Activated naive CD4-positive, alpha-beta T cell treated with anti-CD3 and anti-CD28 coated beads, Interleukin-2, amount 50 U/mL, for 24 hours (primary cell): ENCODE results near the gene LRRC26.

Source experiments
- H3K27ac Mint-ChIP-seq: one replicate; pipeline ENCODE4 v1.8.0; 2021; ENCODE audit warnings: mild to moderate bottlenecking, mixed read lengths
- H3K27me3 Mint-ChIP-seq: one replicate; pipeline ENCODE4 v1.8.0; 2021; ENCODE audit warnings: mixed read lengths
- H3K36me3 Mint-ChIP-seq: one replicate; pipeline ENCODE4 v1.8.0; 2021; ENCODE audit warnings: mixed read lengths
- H3K4me1 Mint-ChIP-seq: one replicate; pipeline ENCODE4 v1.8.0; 2021; ENCODE audit warnings: mixed read lengths
- H3K4me3 Mint-ChIP-seq: one replicate; pipeline ENCODE4 v1.8.0; 2021; ENCODE audit warnings: mild to moderate bottlenecking, mixed read lengths
- H3K9me3 Mint-ChIP-seq: one replicate; pipeline ENCODE4 v1.8.0; 2021; ENCODE audit warnings: mixed read lengths

Gene LRRC26

GRCh38 chr9:137169896-137170358 is at the start of gene LRRC26:
Gene LRRC26 (minus strand): TSS chr9:137170051. CDS start chr9:137169943, 108 bp downstream.
- peak within 1 kb of the TSS; percentile 41 for H3K27ac Mint-ChIP-seq
- H3K27me3 Mint-ChIP-seq: peaks cover 13% of the 10 kb centered on the region
- no peaks in the 10 kb centered on the region for H3K36me3 Mint-ChIP-seq
- peaks cover 4% of the 10 kb centered on the region for H3K4me1 Mint-ChIP-seq
- H3K4me3 Mint-ChIP-seq: peak within 1 kb of the TSS; percentile 61
- no peaks in the 10 kb centered on the region for H3K9me3 Mint-ChIP-seq

DNA sequence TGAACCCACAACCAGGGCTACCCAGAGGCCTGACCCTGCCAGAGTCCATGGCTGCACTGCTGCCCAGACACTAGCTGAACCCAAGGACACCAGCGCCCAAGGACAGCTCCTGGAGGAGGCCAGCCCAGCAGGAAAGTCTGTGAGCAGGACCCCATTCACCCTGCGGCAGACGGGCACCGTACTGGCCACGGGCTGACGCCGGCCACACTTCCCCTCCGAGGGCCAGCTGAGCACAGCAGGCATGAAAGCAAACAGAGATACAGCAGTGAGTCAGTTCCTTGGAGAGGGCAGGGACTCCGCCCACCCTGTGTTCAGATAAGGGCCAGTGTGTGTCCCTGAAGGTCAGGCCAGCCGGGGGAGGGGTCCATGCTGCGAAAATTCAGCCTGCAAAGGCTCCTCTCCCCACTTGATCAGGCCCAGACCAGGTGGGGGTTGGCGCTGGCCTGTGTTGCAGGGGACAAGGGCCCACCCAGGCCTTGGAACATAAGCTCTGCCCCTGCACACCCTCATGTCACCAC is 49.0 kb upstream of the LRRC26 start:
- Mint-ChIP-seq H3K27ac (no peak overlapping the region), H3K9me3 (no peaks in the 10 kb centered on the region), H3K27me3 (no peaks in the 10 kb centered on the region), H3K4me3 (no peak overlapping the region), H3K36me3 (no peaks in the 10 kb centered on the region), H3K4me1 (peaks cover 3% of the 10 kb centered on the region)

DNA sequence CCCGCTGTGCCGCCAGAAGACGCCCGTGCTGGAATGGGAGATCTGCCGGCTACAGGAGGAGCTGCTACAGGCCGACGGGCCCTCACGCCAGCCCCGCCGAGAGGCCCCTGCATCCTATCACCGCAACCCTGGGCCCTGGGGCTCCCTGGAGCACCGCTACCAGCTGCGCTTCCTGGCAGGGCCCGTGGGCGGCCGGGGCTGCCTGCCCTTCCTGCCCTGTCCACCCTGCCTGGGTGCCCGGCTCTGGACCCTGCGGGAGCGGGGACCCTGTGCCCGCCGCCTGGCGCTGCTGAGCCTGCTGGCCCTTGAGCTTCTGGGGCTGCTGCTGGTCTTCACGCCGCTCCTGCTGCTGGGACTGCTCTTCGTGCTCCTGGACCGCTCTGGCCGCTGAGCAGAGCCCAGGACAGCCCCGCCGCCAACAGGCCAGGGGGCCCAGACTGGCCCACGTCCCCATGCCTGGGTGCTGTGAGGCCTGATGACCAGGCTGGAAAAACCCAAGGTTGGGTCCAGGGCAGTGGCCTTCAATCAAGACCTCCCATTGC is 48.4 kb upstream of the LRRC26 start:
- no peak overlapping the region for H3K4me3 Mint-ChIP-seq
- H3K27me3 Mint-ChIP-seq: no peaks in the 10 kb centered on the region
- H3K9me3 Mint-ChIP-seq: no peaks in the 10 kb centered on the region
- H3K27ac Mint-ChIP-seq: no peak overlapping the region
- H3K4me1 Mint-ChIP-seq: peaks cover 3% of the 10 kb centered on the region
- H3K36me3 Mint-ChIP-seq: no peaks in the 10 kb centered on the region

DNA sequence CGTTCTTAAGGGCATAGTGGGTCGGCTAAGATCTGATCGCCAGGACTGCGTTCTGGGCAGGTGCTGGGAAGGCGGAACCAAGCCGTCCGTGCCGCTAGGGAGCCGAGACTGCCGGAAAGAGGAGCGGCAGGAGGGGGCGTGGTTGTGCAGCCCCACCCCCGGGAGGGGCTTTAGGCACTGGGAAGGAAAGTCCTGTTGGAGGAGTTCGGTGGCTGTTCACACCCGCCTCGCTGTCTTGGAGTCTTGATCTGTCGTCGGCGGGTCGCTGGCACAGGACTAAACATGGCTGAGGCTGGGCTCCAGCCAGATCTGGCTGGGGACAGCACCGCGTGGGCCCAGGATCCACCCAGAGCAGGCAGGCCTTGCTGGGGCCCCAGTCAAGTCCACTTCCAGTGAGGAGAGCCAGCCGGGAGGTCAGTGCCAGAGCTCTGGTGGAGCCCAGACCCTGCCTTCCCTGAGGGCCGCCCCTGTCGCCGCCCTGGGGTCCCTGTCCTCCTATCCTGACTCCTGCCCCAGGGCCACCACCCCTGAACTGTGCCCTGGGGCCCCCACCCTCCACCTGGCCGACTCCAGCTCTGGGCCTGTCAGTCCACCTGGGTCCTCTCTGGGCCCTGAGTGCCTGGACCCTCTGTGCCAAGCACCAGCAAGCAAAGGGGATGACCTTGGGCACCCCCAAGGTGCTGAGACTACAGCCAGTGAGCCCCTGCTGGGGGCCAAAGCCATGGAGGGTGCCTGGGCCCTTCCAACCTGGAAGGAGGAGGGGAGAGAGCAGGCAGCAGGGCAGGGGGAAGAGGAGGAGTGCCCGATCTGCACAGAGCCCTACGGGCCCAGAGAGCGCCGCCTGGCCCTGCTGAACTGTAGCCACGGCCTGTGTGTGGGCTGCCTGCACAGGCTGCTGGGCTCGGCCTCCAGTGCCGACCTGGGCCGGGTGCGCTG is 47.7 kb upstream of the LRRC26 start:
- Mint-ChIP-seq H3K27ac (no peak overlapping the region), H3K9me3 (no peaks in the 10 kb centered on the region), H3K4me3 (no peak overlapping the region), H3K36me3 (no peaks in the 10 kb centered on the region), H3K4me1 (no peaks in the 10 kb centered on the region), H3K27me3 (no peaks in the 10 kb centered on the region)

GRCh38 chr9:137216188-137216965 is 46.5 kb upstream of the LRRC26 start:
- Mint-ChIP-seq H3K9me3 (no peaks in the 10 kb centered on the region), H3K27ac (no peak overlapping the region), H3K4me3 (no peak overlapping the region), H3K4me1 (no peaks in the 10 kb centered on the region), H3K27me3 (no peaks in the 10 kb centered on the region), H3K36me3 (no peaks in the 10 kb centered on the region)

DNA sequence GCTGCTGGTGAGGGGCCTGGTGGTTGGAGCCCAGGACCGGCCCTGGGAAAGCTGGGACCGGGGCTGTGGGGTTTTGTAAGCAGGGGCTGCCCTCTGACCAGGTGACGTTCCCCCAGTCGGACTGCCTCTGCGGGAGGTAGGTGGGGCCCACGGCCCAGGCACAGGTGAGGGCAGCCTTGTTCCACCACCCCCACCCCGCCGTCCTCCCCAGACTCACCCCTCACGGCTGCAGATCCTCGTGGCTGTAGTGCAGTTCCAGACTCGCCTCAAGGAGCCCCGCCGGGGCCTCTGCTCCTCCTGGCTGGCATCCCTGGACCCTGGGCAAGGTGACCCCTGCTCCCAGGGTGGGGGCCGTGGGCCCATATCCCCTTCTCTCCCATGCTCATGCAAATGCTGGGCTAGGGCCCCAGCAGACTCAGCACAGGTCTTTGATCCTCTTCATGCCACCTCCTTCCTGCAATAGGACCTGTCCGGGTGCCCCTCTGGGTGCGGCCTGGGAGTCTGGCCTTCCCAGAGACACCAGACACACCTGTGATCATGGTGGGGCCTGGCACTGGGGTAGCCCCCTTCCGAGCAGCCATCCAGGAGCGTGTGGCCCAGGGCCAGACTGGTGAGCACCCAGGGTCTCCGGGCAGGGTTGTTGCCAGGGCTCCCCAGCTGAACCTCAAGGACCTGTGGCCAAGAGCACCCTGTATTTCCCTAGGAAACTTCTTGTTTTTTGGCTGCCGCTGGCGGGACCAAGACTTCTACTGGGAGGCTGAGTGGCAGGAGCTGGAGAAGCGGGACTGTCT is 45.5 kb upstream of the LRRC26 start:
- Mint-ChIP-seq H3K27me3 (no peaks in the 10 kb centered on the region), H3K36me3 (peaks cover 1% of the 10 kb centered on the region), H3K27ac (no peak overlapping the region), H3K4me3 (no peak overlapping the region), H3K4me1 (no peaks in the 10 kb centered on the region), H3K9me3 (no peaks in the 10 kb centered on the region)

- Mint-ChIP-seq H3K4me1 (no peaks in the 10 kb centered on the region), H3K27ac (no peak overlapping the region), H3K27me3 (no peaks in the 10 kb centered on the region), H3K9me3 (no peaks in the 10 kb centered on the region), H3K4me3 (no peak overlapping the region), H3K36me3 (peaks cover 1% of the 10 kb centered on the region)
These were observed 44.8 kb upstream of the LRRC26 start for GRCh38 chr9:137214620-137215019.

- Mint-ChIP-seq H3K27me3 (no peaks in the 10 kb centered on the region), H3K4me3 (no peak overlapping the region), H3K9me3 (no peaks in the 10 kb centered on the region), H3K36me3 (peaks cover 1% of the 10 kb centered on the region), H3K4me1 (no peaks in the 10 kb centered on the region), H3K27ac (no peak overlapping the region)
These were observed 43.6 kb upstream of the LRRC26 start for GRCh38 chr9:137213160-137214060.

- Mint-ChIP-seq H3K27me3 (no peaks in the 10 kb centered on the region), H3K36me3 (peaks cover 1% of the 10 kb centered on the region), H3K27ac (no peak overlapping the region), H3K9me3 (no peaks in the 10 kb centered on the region), H3K4me3 (no peak overlapping the region), H3K4me1 (peaks cover 2% of the 10 kb centered on the region)
These were observed 42.7 kb upstream of the LRRC26 start for GRCh38 chr9:137212520-137212919.

DNA sequence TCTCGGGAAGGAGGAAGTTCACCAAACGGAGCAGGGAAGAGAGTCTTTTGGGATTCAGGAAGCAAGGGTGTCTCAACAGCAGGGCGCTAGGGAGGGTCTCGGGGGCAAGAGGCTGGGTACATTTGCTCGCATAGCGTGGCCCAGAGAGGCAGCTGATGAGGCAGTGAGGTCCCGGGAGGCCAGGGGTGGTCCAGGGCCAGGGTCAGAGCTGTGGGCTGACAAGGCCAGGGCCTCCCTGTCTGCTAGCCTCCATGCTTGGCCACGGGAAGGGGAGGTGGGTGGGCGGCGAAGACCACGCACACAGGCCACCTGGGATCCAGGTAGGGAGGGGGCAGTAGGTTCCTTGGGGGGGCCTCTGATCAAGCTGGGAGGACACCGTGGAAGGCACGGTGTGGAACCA is 41.7 kb upstream of the LRRC26 start:
- Mint-ChIP-seq H3K4me1 (peaks cover 12% of the 10 kb centered on the region), H3K27ac (no peak overlapping the region), H3K27me3 (no peaks in the 10 kb centered on the region), H3K4me3 (no peak overlapping the region), H3K36me3 (peaks cover 1% of the 10 kb centered on the region), H3K9me3 (no peaks in the 10 kb centered on the region)

GRCh38 chr9:137206602-137207001 is 36.8 kb upstream of the LRRC26 start:
- Mint-ChIP-seq H3K36me3 (peaks cover 1% of the 10 kb centered on the region), H3K9me3 (no peaks in the 10 kb centered on the region), H3K4me3 (peak overlapping the region; percentile 93), H3K27me3 (no peaks in the 10 kb centered on the region), H3K27ac (peak overlapping the region; percentile 88), H3K4me1 (peaks cover 30% of the 10 kb centered on the region)

DNA sequence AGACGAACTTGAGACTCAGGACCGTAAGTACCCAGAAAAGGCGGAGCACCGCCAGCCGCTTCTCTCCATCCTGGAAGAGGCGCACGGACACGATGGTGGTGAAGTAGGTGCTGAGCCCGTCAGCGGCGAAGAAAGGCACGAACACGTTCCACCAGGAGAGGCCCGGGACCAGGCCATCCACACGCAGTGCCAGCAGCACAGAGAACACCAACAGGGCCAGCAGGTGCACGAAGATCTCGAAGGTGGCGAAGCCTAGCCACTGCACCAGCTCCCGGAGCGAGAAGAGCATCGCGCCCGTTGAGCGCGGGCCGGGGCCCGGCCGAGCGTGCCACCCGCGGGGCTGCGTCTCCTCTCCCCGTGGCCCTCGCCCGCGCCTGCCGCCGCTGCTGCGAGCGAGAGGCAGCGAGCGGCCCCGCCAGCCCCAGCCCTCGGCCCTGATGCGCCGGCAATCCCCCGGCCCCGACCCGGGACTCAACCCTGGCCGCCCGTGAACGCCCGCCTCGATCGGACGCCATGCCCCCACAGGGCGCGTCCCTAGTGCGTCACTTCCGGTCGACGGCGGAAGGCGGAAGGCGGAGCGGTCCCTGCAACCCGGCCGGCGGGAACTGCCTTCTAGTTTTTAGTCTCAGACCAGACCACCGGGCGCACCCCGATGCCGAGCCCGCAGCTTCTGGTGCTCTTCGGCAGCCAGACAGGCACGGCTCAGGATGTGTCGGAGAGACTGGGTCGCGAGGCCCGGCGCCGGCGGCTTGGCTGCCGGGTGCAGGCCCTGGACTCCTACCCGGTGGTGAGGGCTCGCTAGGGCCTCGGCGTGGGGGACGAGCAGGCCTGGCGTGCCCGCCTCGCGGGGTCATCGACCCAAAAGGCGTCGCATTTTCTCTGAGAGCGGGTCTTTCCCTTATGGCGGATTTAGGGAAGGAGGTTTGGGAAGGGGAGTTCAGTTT is 35.5 kb upstream of the LRRC26 start, which contains the start of the genes NDOR1 and TMEM203:
Gene NDOR1, plus strand, starts transcription at position 575 of the 944 bp plus-strand sequence. Its CDS starts 78 bp downstream, at position 653.
Gene TMEM203, minus strand, starts transcription at position 523 of the 944 bp plus-strand sequence. Its CDS starts 234 bp downstream, at position 289.
- no peaks in the 10 kb centered on the region for H3K27me3 Mint-ChIP-seq
- peaks cover 34% of the 10 kb centered on the region for H3K4me1 Mint-ChIP-seq
- peak within 1 kb of the TSS; percentile 93 for H3K4me3 Mint-ChIP-seq
- no peaks in the 10 kb centered on the region for H3K36me3 Mint-ChIP-seq
- H3K9me3 Mint-ChIP-seq: no peaks in the 10 kb centered on the region
- H3K27ac Mint-ChIP-seq: peak within 1 kb of the TSS; percentile 91

- Mint-ChIP-seq H3K27me3 (no peaks in the 10 kb centered on the region), H3K27ac (peak overlapping the region; percentile 91), H3K9me3 (no peaks in the 10 kb centered on the region), H3K4me3 (peak overlapping the region; percentile 93), H3K36me3 (no peaks in the 10 kb centered on the region), H3K4me1 (peaks cover 34% of the 10 kb centered on the region)
These were observed 34.9 kb upstream of the LRRC26 start for GRCh38 chr9:137204731-137205125.
